T follicular helper cell (primary cell): Measurements from ENCODE around the gene JMJD7.

ENCODE experiments used
- DNase-seq: peaks from one replicate; pipeline ENCODE4 v3.0.0-alpha.2; 2020; ENCODE audit warnings: low read depth

JMJD7 gene

GRCh38 chr15:41884458-41884857 lies 56.6 kb downstream of the JMJD7 start:
- DNase-seq, result no peak

GRCh38 chr15:41885321-41885720 lies 57.4 kb downstream of the JMJD7 start:
- DNase-seq, result no peak

- no peak for DNase-seq
Observed at GRCh38 chr15:41885841-41886240, 57.9 kb downstream of the JMJD7 start.

GRCh38 chr15:41886741-41887140 lies 58.8 kb downstream of the JMJD7 start:
- no peak for DNase-seq

- DNase-seq, result no peak
Observed at GRCh38 chr15:41887161-41887560, 59.3 kb downstream of the JMJD7 start.
